ENCODE measurements around the gene ZNF396.

Gene ZNF396

GRCh38 chr18:35407871-35408481 is 30.8 kb upstream of the ZNF396 start:
- peak; percentile 86 for TF ChIP-seq CTCF (conservative IDR thresholded peaks at IDR 0.05; ENCODE audit: low read depth, low read length)
- peak; percentile 89 for DNase-seq (ENCODE audit: low read depth)
- no peak overlapping the region for H3K4me3 ChIP-seq (ENCODE audit: low read depth, low read length)

- H3K4me3 ChIP-seq (ENCODE audit: low read depth, low read length), result no peak overlapping the region
- TF ChIP-seq CTCF (conservative IDR thresholded peaks at IDR 0.05; ENCODE audit: low read depth, low read length), result no peak
Observed at GRCh38 chr18:35406666-35407065, 29.5 kb upstream of the ZNF396 start.

GRCh38 chr18:35397976-35398375 is 20.8 kb upstream of the ZNF396 start:
- no peak overlapping the region for H3K4me3 ChIP-seq (ENCODE audit: low read depth, low read length)
- no peak for TF ChIP-seq CTCF (conservative IDR thresholded peaks at IDR 0.05; ENCODE audit: low read depth, low read length)
- no peak for DNase-seq (ENCODE audit: low read depth)

More at GRCh38 chr18:35406666-35407065, 29.5 kb upstream of the ZNF396 start:
- DNase-seq (ENCODE audit: low read depth), result no peak

GRCh38 chr18:35393716-35394115 is 16.6 kb upstream of the ZNF396 start:
- no peak for DNase-seq (ENCODE audit: low read depth)
- TF ChIP-seq CTCF (conservative IDR thresholded peaks at IDR 0.05; ENCODE audit: low read depth, low read length), result no peak
- no peak overlapping the region for H3K4me3 ChIP-seq (ENCODE audit: low read depth, low read length)

- TF ChIP-seq CTCF (conservative IDR thresholded peaks at IDR 0.05; ENCODE audit: low read depth, low read length), result no peak
- no peak for DNase-seq (ENCODE audit: low read depth)
- no peak overlapping the region for H3K4me3 ChIP-seq (ENCODE audit: low read depth, low read length)
Observed at GRCh38 chr18:35392375-35392774, 15.2 kb upstream of the ZNF396 start.

- no peak overlapping the region for H3K4me3 ChIP-seq (ENCODE audit: low read depth, low read length)
- no peak for TF ChIP-seq CTCF (conservative IDR thresholded peaks at IDR 0.05; ENCODE audit: low read depth, low read length)
- DNase-seq (ENCODE audit: low read depth), result no peak
Observed at GRCh38 chr18:35390951-35391700, 14.0 kb upstream of the ZNF396 start.

All from choroid plexus epithelial cell (primary cell).